GM19438 (cell line): Measurements from ENCODE around the gene CTDSPL.
"Not testable (repeated sequence)": the region's sequence is repeated elsewhere in the genome, so short reads cannot be mapped to it uniquely, and the experiment has no call there.

ENCODE experiments used
- ATAC-seq: cut with Tn5 transposase; IDR thresholded peaks from one replicate; pipeline ENCODE4 v1.9.1; 2021; ENCODE audit warnings: low read depth; ENCODE audit not compliant: unreplicated experiment

The CTDSPL gene

DNA sequence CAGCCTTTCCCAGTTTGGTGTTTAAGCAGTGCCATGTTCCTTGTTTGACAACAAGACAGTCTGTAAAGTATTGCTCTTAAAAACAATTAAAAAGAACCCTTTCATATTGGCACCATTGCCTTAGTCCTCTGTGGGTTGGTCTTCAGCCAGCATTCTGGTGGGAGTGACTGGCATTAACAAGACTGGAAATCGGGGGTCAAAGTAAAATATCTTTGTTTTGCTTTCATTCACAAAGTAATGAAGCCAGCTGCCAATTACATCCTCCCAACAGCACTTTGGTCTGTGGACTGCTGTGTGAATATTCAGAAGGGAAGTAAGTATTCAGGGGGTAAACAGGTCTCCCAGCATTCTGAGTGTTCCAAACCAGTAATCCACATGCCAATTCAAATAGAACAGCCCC lies 120.7 kb downstream of the CTDSPL start:
- ATAC-seq = no peak

- no peak for ATAC-seq
These were observed 122.4 kb downstream of the CTDSPL start for GRCh38 chr3:37984051-37984450.

DNA sequence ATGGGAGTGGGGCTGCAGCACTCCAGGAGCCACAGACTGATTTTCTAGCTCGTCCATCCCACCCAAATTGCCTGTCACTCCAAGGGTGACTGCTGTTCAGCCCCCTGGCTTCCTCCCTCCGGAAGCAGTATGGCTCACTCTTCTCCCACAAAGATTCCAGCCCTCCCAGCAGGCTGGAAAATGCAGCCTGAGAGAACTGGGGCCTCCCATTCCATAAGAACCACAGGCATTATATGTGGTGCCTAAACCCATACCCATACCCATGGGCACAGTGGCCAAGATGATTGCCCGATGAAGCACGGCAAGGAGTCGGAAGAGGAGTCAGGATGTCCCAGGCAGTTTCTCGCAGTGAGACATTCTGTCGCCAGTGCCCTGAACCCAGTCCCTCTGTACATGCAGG lies 122.9 kb downstream of the CTDSPL start:
- ATAC-seq = no peak

GRCh38 chr3:37985637-37986320 lies 124.1 kb downstream of the CTDSPL start:
- ATAC-seq = no peak

DNA sequence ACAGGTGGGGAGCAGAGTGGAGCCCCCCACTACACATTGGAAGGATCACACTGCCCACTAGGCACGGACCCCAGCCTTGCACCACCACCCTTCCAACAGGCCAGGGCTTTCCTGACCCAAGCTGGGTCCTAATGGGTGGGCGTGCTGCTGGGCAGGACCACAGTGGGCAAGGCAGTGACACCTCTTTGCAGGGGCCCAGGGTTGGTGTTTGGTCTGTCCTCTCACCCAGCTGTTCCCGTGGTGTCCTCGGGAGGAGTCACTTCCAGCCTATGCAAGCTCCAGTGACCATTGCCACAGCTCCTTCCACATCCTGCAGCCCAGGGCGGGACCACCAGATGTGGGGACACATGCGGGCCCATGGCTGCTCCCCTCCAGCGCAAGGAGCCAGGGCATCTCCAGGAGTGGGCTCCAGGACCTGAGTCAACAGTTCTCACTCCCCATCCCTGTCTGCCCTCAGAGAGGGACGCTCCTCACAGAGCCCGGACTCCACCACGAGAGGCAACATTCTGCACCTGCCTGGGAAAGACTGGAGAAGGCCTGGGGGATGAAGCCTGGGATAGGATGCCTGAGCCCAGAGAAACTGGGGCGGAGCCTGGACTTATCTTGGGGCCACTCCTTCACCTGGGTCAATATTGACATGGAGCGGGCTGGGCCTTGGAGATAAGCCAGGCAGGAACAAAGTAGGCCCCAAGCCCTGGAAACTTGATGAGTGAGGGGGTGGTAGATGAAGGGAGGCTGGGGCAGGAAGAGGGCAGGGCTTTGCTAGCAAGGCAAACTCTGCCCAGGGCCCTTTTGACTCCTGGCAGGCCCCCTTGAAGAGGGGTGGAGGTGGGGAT lies 125.0 kb downstream of the CTDSPL start:
- ATAC-seq = no peak

DNA sequence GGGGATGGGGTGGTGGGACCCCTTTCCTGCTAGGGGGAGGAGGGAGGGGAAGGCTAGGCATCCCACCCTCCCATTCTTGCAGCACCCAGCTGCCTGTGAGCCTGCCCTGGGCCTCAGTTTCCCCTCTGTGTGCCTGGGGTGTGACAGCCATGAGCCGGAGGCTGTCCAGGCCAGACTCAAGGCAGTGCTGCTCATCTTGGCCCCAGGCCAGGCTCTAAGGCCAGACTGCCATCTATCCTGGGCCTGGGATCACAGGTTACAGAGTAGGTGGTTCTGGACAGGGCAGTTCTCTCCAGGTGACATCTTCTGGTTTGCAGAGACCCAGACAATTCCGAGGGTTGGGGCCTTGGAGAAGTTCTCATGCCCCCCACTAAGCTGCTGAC lies 125.6 kb downstream of the CTDSPL start:
- ATAC-seq = no peak

DNA sequence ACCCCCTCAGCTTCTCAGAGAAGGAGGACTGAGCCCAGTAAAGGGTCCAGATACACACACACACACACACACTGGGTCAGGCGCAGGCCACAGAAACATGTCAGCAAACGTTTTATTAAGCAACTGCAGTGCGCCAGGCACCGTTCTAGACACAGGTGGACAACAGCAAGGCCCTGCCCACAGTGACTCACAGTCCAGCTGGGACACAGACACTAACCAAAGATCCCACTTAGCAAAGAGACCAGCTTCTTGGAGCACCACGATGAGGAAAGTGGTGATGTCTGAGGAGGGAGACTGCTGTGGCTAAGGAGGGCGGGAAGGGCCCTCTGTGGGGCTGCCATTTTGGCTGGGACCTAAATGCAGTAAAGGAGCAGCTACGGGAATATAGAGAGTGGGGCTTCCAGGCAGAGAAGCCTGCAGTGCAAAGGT lies 126.1 kb downstream of the CTDSPL start:
- no peak for ATAC-seq

GRCh38 chr3:37988376-37988775 lies 126.7 kb downstream of the CTDSPL start:
- not testable (repeated sequence) for ATAC-seq

GRCh38 chr3:37988931-37989525 lies 127.3 kb downstream of the CTDSPL start:
- ATAC-seq = no peak

- ATAC-seq = no peak
These were observed 128.3 kb downstream of the CTDSPL start for GRCh38 chr3:37989821-37990480.

DNA sequence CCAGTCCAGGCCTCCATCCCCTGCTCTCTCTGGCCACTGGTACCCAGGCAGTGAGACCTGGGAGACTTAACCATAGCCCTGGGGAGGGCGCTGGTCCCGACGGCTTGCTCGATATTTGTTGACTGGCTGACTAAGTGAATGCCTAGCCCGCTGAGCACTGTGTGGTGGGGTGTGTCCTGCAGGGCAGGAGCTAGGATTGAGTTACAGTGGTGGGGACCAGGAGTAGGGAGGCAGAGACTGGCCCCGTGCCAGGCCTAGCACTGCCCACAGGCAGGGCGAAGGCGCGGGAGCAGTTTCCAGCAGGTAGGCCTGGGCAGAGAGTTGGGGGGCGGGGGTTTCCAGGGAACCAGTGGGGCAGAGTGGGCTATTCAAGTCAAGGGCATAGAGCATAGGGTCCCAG lies 128.8 kb downstream of the CTDSPL start, which contains the start of gene VILL:
Gene VILL, plus strand, starts transcription at position 260 of the 400 bp plus-strand sequence. CDS start 2,887 bp downstream, outside the sequence.
- no peak for ATAC-seq

DNA sequence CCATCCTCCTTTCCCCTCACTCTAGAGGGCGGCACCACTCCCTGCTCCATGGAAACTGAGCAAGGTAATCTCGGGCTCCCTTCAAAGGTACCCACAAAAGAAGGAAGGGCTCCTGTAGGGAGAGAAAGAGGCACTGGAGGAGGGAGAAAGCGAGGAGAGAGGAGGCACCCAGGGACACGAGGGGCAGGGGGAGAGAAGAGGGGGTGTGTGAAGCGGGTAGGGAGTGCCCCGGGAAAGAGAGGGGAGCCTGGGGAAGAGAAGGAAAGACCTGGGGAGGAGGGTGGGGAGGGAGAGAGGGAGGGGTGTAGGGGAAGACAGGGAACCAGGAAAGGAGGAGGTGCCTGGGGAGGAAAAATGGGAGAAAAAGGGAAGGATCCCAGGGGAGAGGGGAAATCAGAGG lies 129.4 kb downstream of the CTDSPL start:
- no peak for ATAC-seq

GRCh38 chr3:37991823-37992222 lies 130.1 kb downstream of the CTDSPL start:
- ATAC-seq = no peak

DNA sequence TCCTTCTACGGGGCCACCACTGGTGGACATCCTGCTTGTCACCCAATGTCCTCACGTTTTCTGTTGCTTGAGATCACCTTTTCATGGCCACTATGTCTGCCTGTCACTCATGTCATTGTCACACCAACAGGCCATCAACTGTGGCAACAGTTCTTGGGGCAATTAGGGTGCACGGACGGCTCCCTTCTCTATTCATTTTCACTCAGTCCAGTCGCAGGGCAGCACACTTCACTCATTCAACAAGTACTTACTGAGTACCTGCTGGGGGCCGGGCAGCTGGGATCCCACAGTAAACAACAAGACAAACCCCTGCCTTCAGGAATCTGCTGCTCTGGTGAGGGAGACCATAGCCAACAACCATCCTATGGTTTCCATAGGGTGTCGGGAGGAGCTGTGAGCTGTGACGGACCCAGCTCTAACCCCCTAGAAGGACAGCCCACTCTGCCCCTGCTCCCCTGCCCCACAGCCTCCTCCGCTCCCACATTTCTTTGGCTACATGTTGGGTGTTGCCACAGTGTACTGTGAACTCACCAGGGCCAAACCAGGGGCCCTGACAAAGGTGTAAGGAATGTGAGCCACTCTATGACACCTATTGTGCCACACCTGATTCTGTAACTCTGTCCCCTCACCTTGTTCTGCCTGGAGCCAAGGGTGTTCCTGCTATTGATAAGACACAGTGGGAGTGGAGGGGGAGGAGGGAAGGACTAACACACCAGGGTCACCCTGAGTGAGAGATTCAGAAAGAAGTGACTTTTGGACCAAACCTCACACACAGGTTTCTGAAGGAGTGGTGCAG lies 130.8 kb downstream of the CTDSPL start:
- no peak for ATAC-seq

GRCh38 chr3:37993067-37993455 lies 131.4 kb downstream of the CTDSPL start:
- ATAC-seq = no peak

- no peak for ATAC-seq
These were observed 131.8 kb downstream of the CTDSPL start for GRCh38 chr3:37993460-37993819.

DNA sequence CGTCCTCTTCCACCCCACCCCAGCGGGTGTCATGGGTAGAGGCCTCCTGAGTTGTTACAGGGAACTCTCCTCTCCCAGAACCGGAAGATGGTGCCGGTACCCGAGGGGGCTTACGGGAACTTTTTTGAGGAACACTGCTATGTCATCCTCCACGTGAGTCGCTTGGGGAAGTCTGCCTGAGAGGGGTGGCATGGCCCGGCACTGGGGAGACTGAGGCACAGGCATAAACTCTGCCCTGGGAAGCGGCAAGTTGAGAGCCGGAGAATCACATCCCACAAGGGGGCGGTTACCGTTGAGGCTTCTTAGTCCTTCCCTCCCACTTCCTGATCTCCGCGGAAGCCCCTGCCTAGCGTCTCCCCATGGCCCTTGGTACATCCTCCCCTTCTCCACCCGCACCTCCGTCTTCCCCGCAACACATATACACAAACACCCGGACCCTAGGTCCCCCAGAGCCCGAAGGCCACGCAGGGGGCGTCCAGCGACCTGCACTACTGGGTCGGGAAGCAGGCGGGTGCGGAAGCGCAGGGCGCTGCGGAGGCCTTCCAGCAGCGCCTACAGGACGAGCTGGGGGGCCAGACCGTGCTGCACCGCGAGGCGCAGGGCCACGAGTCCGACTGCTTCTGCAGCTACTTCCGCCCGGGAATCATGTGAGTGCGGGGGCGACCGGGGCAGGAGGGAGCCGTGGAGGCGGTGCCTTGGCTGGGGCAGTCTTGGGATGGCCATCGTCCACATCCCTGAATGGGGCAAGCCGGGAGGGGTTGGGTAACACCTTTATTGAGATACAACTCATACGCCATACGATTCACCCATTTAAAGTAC lies 132.3 kb downstream of the CTDSPL start:
- ATAC-seq = peak; percentile 61

- no peak for ATAC-seq
These were observed 132.9 kb downstream of the CTDSPL start for GRCh38 chr3:37994639-37994972.
